GM23248 (cell line): ENCODE results near the gene DYRK1B. TPM values are rescaled to one million over a fixed set of nuclear protein-coding genes. Genes with fewer than 3 reads are reported as not detected.

Source experiments
- DNase-seq: peaks from one replicate; pipeline ENCODE4 v3.0.0-alpha.2; 2015
- H2AFZ ChIP-seq: fragments of 200-600 bp; sonication (generic); 2 replicates; pipeline ENCODE4 v1.6.1; 2016; ENCODE audit warnings: antibody characterized with exemption
- H3F3A ChIP-seq: fragments of 200-600 bp; sonication (generic); 2 replicates; pipeline ENCODE4 v1.6.1; 2016; ENCODE audit warnings: mild to moderate bottlenecking, antibody characterized with exemption, mixed run types; ENCODE audit not compliant: insufficient read depth
- H3K27ac ChIP-seq: fragments of 200-600 bp; sonication (generic); 2 replicates; pipeline ENCODE4 v1.5.1; 2016; ENCODE audit warnings: mild to moderate bottlenecking
- H3K27me3 ChIP-seq: fragments of 200-600 bp; sonication (generic); replicated peaks from 2 replicates; pipeline ENCODE4 v1.6.1; 2016; ENCODE audit warnings: mild to moderate bottlenecking; ENCODE audit not compliant: insufficient read depth
- H3K36me3 ChIP-seq: fragments of 200-600 bp; sonication (generic); 2 replicates; pipeline ENCODE4 v1.6.1; 2016; ENCODE audit warnings: low read depth, mild to moderate bottlenecking
- H3K4me1 ChIP-seq: fragments of 200-600 bp; sonication (generic); 2 replicates; pipeline ENCODE4 v1.6.1; 2016; ENCODE audit warnings: mild to moderate bottlenecking; ENCODE audit not compliant: insufficient read depth
- H3K4me2 ChIP-seq: fragments of 200-600 bp; sonication (generic); one replicate; pipeline ENCODE4 v1.6.1; 2016; ENCODE audit warnings: mild to moderate bottlenecking; ENCODE audit not compliant: unreplicated experiment
- H3K4me3 ChIP-seq: fragments of 200-600 bp; sonication (generic); 2 replicates; pipeline ENCODE4 v1.5.1; 2016; ENCODE audit warnings: mild to moderate bottlenecking
- H3K79me2 ChIP-seq: fragments of 200-600 bp; sonication (generic); 2 replicates; pipeline ENCODE4 v1.6.1; 2016; ENCODE audit warnings: mild to moderate bottlenecking; ENCODE audit not compliant: insufficient read depth
- H3K9ac ChIP-seq: fragments of 200-600 bp; sonication (generic); 2 replicates; pipeline ENCODE4 v1.6.1; 2016; ENCODE audit warnings: mild to moderate bottlenecking
- H3K9me2 ChIP-seq: fragments of 200-600 bp; sonication (generic); 2 replicates; pipeline ENCODE4 v1.6.1; 2016; ENCODE audit warnings: mixed run types, mild to moderate bottlenecking, moderate library complexity; ENCODE audit not compliant: insufficient read depth
- H3K9me3 ChIP-seq: fragments of 200-600 bp; sonication (generic); one replicate; pipeline ENCODE4 v1.6.1; 2017; ENCODE audit warnings: low read depth
- H4K20me1 ChIP-seq: fragments of 200-600 bp; sonication (generic); 2 replicates; pipeline ENCODE4 v1.6.0; 2016; ENCODE audit not compliant: insufficient read depth
- EZH2 ChIP-seq: fragments of 200-600 bp; sonication (generic); IDR thresholded peaks from 2 replicates; pipeline ENCODE4 v1.6.1; 2018; ENCODE audit warnings: antibody characterized with exemption, mild to moderate bottlenecking; ENCODE audit not compliant: insufficient read depth, poor library complexity, severe bottlenecking
- EZH2phosphoT487 ChIP-seq: fragments of 200-600 bp; sonication (generic); IDR thresholded peaks from 2 replicates; pipeline ENCODE4 v1.6.1; 2018; ENCODE audit warnings: antibody characterized with exemption, moderate library complexity, mild to moderate bottlenecking, low read depth; ENCODE audit not compliant: insufficient read depth
- WGBS, 2 experiments: methylation state at CpG; one replicate each; pipeline ENCODE4 v1.1.6; 2015 to 2017; ENCODE audit warnings: low lambda C conversion rate in 2 of 2, low coverage in 1 of 2; ENCODE audit errors: missing lambda C conversion rate in 2 of 2; 5-methylcytosine and 5-hydroxymethylcytosine counted together
- in situ Hi-C: fragments of 300-500 bp; cut with MboI; formaldehyde crosslinking; loops from 2 replicates; pipeline ENCODE4 v1.15.0; 2020
- polyA plus RNA-seq: library from polyadenylated mRNA; unstranded; fragments of >200 nt; fragmentation: Nextera tagmentation; extraction: Ambion mirVana; gene quantifications from 2 replicates; pipeline ENCODE4 v1.2.1, GENCODE V29; 2016
- total RNA-seq: library from RNA; depleted of rRNA; stranded (reverse); fragments of >200 nt; shearing (Covaris generic); gene quantifications from 2 replicates; pipeline ENCODE4 v1.2.3, GENCODE V29; 2014

DYRK1B gene
- total and polyA plus RNA-seq, 2 experiments from 2014 or later: 11.1 to 14.9 TPM

GRCh38 chr19:39848392-39848791 lies 14.4 kb upstream of the DYRK1B start:
- in situ Hi-C loops: no loop called here
- Histone ChIP-seq H3K9ac (no peak overlapping the region), H3F3A (no peaks in the 10 kb centered on the region), H3K4me2 (no peak overlapping the region), H3K4me3 (no peak overlapping the region), H2AFZ (no peak overlapping the region), H3K27ac (no peak overlapping the region), H3K9me2 (no peaks in the 10 kb centered on the region), H3K9me3 (no peaks in the 10 kb centered on the region), H3K36me3 (no peaks in the 10 kb centered on the region), H4K20me1 (no peaks in the 10 kb centered on the region), H3K27me3 (no peaks in the 10 kb centered on the region), H3K79me2 (peaks cover 28% of the 10 kb centered on the region), H3K4me1 (peaks cover 21% of the 10 kb centered on the region)
- WGBS, 2 experiments: 69 to 72% methylated on average over 3 to 4 of the region's 4 CpGs
- TF ChIP-seq EZH2phosphoT487: no peak
- no peak for TF ChIP-seq EZH2
- DNase-seq: no peak

- TF ChIP-seq EZH2 (no peak), EZH2phosphoT487 (no peak)
Observed at GRCh38 chr19:39847525-39847924, 13.6 kb upstream of the DYRK1B start.

GRCh38 chr19:39846678-39847486 lies 12.9 kb upstream of the DYRK1B start:
- Histone ChIP-seq H4K20me1 (no peaks in the 10 kb centered on the region), H3K9me2 (no peaks in the 10 kb centered on the region), H3K4me3 (peak overlapping the region; percentile 92), H3K27me3 (no peaks in the 10 kb centered on the region), H3K9ac (peak overlapping the region; percentile 88), H2AFZ (peak overlapping the region; percentile 99), H3K36me3 (no peaks in the 10 kb centered on the region), H3K79me2 (peaks cover 43% of the 10 kb centered on the region), H3K27ac (peak overlapping the region; percentile 72), H3F3A (no peaks in the 10 kb centered on the region), H3K4me2 (peak overlapping the region; percentile 99), H3K9me3 (no peaks in the 10 kb centered on the region), H3K4me1 (peaks cover 21% of the 10 kb centered on the region)
- in situ Hi-C loops: no loop called here
- peak; percentile 39 for DNase-seq
- 36 to 40% methylated on average over 12 of the region's 12 CpGs for WGBS, 2 experiments
- no peak for TF ChIP-seq EZH2
- no peak for TF ChIP-seq EZH2phosphoT487

More at GRCh38 chr19:39847525-39847924, 13.6 kb upstream of the DYRK1B start:
- no peak overlapping the region for H3K4me2 ChIP-seq
- H4K20me1 ChIP-seq: no peaks in the 10 kb centered on the region
- H3K27me3 ChIP-seq: no peaks in the 10 kb centered on the region
- 61 to 65% methylated on average over 6 of the region's 6 CpGs for WGBS, 2 experiments
- H3K79me2 ChIP-seq: peaks cover 36% of the 10 kb centered on the region
- H2AFZ ChIP-seq: peak overlapping the region; percentile 99
- no peak overlapping the region for H3K27ac ChIP-seq
- no peak for DNase-seq
- in situ Hi-C loops: no loop called here
- H3K9ac ChIP-seq: no peak overlapping the region
- no peak overlapping the region for H3K4me3 ChIP-seq
- H3K9me3 ChIP-seq: no peaks in the 10 kb centered on the region
- no peaks in the 10 kb centered on the region for H3K36me3 ChIP-seq
- H3K9me2 ChIP-seq: no peaks in the 10 kb centered on the region
- peaks cover 21% of the 10 kb centered on the region for H3K4me1 ChIP-seq
- no peaks in the 10 kb centered on the region for H3F3A ChIP-seq

GRCh38 chr19:39845933-39846677 lies 12.1 kb upstream of the DYRK1B start, which contains the start of gene FBL:
Gene FBL, minus strand, starts transcription at chr19:39846379. Its CDS starts 79 bp downstream, at chr19:39846300.
- Histone ChIP-seq H3F3A (no peaks in the 10 kb centered on the region), H3K9me2 (no peaks in the 10 kb centered on the region), H3K36me3 (no peaks in the 10 kb centered on the region), H4K20me1 (no peaks in the 10 kb centered on the region), H3K4me1 (peaks cover 28% of the 10 kb centered on the region), H3K27ac (peak within 1 kb of the TSS; percentile 72), H3K27me3 (no peaks in the 10 kb centered on the region), H3K9ac (peak within 1 kb of the TSS; percentile 88), H3K4me2 (peak within 1 kb of the TSS; percentile 99), H3K79me2 (peaks cover 50% of the 10 kb centered on the region), H3K4me3 (peak within 1 kb of the TSS; percentile 92), H3K9me3 (no peaks in the 10 kb centered on the region), H2AFZ (peak within 1 kb of the TSS; percentile 99)
- in situ Hi-C loops: no loop called here
- WGBS, 2 experiments: 1 to 3% methylated on average over 34 to 43 of the region's 57 CpGs
- DNase-seq: peak; percentile 98
- TF ChIP-seq EZH2: no peak
- no peak for TF ChIP-seq EZH2phosphoT487
